T-helper 2 cell treated with Interferon-gamma antibody and Interleukin-4, amounts not matched to agents 5 μg/mL and 100 μg/mL, for 36 hours (primary cell): ENCODE results near the gene SPCS2.

Source experiments
- DNase-seq: peaks from one replicate; pipeline ENCODE4 v3.0.0; 2021; ENCODE audit warnings: low spot score
- H3K27ac Mint-ChIP-seq: one replicate; pipeline ENCODE4 v1.8.0; 2021; ENCODE audit warnings: mild to moderate bottlenecking, mixed read lengths
- H3K27me3 Mint-ChIP-seq: one replicate; pipeline ENCODE4 v1.8.0; 2021; ENCODE audit warnings: low read depth, mixed read lengths
- H3K36me3 Mint-ChIP-seq: one replicate; pipeline ENCODE4 v1.8.0; 2021; ENCODE audit warnings: low read depth, mixed read lengths
- H3K4me1 Mint-ChIP-seq: one replicate; pipeline ENCODE4 v1.8.0; 2021; ENCODE audit warnings: low read depth, mixed read lengths
- H3K4me3 Mint-ChIP-seq: one replicate; pipeline ENCODE4 v1.8.0; 2022; ENCODE audit warnings: mild to moderate bottlenecking, moderate library complexity, mixed read lengths
- H3K9me3 Mint-ChIP-seq: one replicate; pipeline ENCODE4 v1.8.0; 2021; ENCODE audit warnings: mixed read lengths

The SPCS2 gene

DNA sequence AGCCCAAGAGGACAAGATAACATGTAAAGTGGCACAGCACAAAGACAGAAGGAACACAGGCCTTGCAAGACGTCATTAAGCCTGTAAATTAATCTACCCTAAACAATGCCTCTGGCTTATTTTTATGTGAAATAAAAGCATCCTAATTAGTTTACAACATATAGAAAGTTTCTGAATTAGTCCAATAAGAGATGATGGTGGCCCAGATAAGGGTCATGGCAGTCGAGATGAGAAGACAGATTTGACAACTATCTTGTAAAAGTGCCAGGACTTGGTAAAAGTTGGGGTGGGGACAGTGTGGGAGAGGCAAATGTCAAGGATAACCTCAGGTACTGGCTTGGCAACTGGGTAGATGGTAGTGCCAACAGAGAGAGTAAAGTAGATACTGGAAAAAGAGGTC lies 13.8 kb upstream of the SPCS2 start:
- H3K9me3 Mint-ChIP-seq, result no peaks in the 10 kb centered on the region
- DNase-seq, result no peak
- H3K4me1 Mint-ChIP-seq, result peaks cover 12% of the 10 kb centered on the region
- H3K36me3 Mint-ChIP-seq, result peaks cover 15% of the 10 kb centered on the region
- H3K27me3 Mint-ChIP-seq, result no peaks in the 10 kb centered on the region
- H3K4me3 Mint-ChIP-seq, result no peak overlapping the region
- H3K27ac Mint-ChIP-seq, result no peak overlapping the region

DNA sequence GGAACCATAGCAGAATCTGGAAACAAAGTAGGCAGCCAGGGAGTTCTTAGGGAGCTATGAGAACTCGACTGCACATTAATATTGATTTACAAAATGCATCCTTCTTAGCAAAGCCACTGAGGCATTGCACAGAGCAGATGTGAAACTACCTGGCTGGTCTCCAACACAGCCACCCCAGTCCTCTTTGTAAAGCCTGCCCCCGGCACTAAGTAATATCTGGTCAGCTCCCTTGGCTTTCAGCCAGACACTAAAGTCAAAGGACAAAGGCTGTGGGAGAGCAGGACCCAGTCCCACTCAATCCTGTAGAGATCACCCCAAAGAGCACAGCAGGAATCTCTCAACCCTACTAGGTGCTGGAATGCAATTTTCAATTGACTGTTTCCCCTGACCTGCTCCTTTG lies 13.0 kb upstream of the SPCS2 start:
- no peaks in the 10 kb centered on the region for H3K9me3 Mint-ChIP-seq
- H3K36me3 Mint-ChIP-seq, result peaks cover 17% of the 10 kb centered on the region
- no peaks in the 10 kb centered on the region for H3K27me3 Mint-ChIP-seq

DNA sequence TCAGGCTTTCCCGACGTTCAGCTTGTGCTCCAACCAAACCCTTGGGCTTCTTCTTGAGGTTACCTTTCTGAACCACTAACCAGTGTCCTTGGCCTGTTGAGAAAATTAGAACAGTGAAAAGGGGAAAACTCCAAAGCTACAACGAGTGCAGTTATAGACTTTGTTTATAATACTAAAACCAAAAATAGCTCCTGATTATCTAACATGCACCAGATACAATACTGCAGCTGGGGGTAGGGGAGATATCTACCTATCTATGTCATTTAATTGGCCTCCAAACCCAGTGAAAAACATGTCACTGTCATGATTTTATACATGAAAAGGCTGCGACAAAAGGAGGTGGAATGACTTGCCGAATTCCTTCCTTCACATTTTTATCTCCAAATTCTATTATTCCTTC lies 12.1 kb upstream of the SPCS2 start:
- Mint-ChIP-seq H3K36me3 (peaks cover 17% of the 10 kb centered on the region), H3K27ac (no peak overlapping the region), H3K4me1 (peaks cover 11% of the 10 kb centered on the region), H3K4me3 (no peak overlapping the region), H3K9me3 (no peaks in the 10 kb centered on the region), H3K27me3 (no peaks in the 10 kb centered on the region)
- no peak for DNase-seq

More for the DNA sequence above, 13.0 kb upstream of the SPCS2 start:
- Mint-ChIP-seq H3K4me3 (no peak overlapping the region), H3K4me1 (peaks cover 12% of the 10 kb centered on the region), H3K27ac (no peak overlapping the region)
- no peak for DNase-seq

DNA sequence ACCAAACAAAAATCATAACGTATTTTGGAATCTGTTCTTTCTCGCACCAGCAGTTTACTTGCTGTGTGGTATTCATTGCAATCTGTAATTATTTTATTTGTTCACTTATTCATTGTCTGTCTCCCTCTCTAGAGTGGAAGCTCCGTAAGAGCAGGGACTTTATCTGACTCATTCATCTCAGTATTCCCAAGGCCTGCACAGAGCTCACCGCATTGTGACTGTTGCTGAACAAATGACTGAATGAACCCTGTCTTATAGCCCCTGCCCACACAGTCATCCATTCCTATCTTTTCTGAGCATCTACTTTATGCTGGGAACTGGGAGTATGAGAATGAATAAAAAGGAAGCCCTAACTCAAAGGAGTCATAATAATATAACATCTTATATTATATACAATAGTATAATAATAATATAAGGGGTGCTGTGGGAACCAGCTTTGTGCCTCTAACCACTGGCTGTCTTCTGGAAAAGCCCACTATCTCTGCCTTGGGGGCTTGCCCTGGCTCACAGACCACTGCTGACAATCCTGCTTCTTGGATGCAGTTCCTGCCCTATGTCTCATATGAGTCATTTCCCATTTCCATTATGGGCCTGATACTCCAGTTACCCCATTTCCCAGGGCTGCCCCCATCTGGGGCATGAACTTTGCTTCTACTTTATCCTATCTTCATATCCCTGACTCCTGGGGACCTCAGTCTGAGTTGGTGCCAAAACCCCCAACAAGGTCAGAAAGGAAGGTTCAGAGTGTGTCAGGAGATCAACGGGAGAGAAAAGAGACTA lies 11.2 kb upstream of the SPCS2 start:
- no peak overlapping the region for H3K27ac Mint-ChIP-seq
- H3K36me3 Mint-ChIP-seq, result peaks cover 17% of the 10 kb centered on the region
- no peaks in the 10 kb centered on the region for H3K9me3 Mint-ChIP-seq
- no peaks in the 10 kb centered on the region for H3K27me3 Mint-ChIP-seq
- peaks cover 3% of the 10 kb centered on the region for H3K4me1 Mint-ChIP-seq
- no peak overlapping the region for H3K4me3 Mint-ChIP-seq
- no peak for DNase-seq

DNA sequence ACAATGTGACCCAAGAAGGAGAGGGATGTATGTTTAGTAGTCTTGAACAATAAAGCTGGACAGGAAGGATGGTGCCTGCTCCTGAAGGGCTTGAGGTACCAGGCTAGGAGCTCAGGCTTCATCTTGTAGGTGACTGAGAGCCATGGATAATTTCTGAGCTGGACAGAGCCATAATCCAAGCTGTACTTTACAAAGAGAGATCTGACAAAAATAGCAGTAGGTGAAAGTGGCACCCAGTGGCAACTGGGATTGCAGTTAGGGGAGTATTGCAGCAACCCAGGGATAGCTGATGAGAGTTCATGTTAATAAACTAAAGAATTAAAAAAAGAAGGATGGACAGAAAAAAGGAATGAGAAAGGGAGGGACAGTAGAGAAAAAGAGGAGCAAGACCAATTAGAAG lies 7.6 kb upstream of the SPCS2 start:
- Mint-ChIP-seq H3K27me3 (no peaks in the 10 kb centered on the region), H3K4me1 (peaks cover 4% of the 10 kb centered on the region), H3K27ac (no peak overlapping the region), H3K9me3 (no peaks in the 10 kb centered on the region), H3K4me3 (no peak overlapping the region), H3K36me3 (peaks cover 4% of the 10 kb centered on the region)
- DNase-seq, result no peak

DNA sequence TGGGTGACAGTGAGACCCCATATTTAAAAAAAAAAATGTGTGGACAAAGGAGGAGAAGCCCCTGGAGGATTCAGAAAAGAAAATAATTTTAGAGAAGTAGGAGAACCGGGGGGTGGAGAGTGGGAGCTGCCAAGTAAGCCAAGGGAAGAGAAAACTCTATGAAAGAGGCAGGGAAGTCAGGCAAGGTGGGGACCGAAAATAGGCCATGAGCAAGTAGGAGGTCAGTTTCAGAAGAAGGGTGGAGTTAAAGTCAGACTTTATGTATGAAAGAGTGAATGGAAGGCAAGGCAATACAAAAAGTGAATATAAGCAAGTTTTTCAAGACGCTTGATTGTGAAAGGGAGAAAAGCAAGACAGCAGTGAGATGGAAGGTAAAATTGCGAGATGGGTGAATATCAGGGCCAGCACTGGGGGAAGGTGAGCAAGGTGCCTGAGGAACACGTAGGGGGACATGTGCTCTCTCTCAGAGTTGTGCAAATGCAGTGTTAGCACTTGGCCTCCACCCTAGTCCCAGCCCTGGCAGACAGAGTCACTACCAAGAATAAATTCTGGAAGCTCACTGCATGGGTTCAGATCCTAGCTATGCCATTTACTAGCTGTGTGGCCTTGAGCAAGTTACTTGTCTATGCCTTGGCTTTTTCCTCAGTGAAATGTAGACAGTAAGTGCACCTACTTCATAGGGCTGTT lies 6.8 kb upstream of the SPCS2 start:
- H3K4me1 Mint-ChIP-seq, result peaks cover 5% of the 10 kb centered on the region
- H3K9me3 Mint-ChIP-seq, result no peaks in the 10 kb centered on the region
- H3K4me3 Mint-ChIP-seq, result no peak overlapping the region
- no peak for DNase-seq
- peaks cover 1% of the 10 kb centered on the region for H3K36me3 Mint-ChIP-seq
- H3K27me3 Mint-ChIP-seq, result no peaks in the 10 kb centered on the region
- no peak overlapping the region for H3K27ac Mint-ChIP-seq

DNA sequence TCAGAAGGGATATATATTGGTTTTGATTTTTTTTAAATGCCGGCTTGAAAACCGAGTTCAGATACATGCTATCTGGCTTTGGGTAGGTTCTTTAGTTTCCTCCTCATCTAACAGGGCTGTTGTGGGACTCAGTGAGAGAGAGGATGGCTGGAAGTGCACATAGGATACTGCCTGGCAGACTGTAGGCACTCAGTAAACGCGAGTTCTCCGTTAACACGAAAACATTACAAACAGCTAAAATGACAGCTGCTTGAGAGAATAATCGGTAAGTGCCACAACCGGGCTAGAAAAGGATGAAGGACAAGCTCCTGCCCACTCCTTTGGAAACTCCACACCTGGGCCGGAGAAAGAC lies 544 bp upstream of the SPCS2 start:
- no peak for DNase-seq
- Mint-ChIP-seq H3K4me3 (peak overlapping the region; percentile 92), H3K36me3 (peaks cover 23% of the 10 kb centered on the region), H3K27ac (peak overlapping the region; percentile 96), H3K4me1 (peaks cover 31% of the 10 kb centered on the region), H3K9me3 (no peaks in the 10 kb centered on the region), H3K27me3 (peaks cover 2% of the 10 kb centered on the region)

DNA sequence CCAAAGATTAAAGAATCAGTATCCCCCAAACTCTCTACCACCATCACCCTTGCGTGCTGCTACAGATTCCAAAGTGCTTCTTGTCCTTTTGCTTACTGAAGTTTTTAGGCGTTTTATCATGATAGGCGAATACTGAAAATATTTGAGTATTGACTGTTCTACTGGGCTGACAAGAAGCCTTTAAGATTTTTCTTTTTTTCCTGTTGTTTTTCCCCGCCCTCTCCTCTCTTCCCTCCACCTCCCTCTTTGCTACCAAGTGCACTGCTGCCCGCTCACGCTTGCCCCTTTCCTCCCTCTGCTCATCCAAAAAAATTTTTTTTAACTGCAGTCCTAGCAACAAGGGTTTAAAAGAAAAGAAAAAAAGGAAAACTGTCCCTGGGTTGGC lies 679 bp downstream of the SPCS2 start:
- H3K27me3 Mint-ChIP-seq, result peaks cover 2% of the 10 kb centered on the region
- DNase-seq, result no peak
- H3K4me1 Mint-ChIP-seq, result peaks cover 37% of the 10 kb centered on the region
- H3K36me3 Mint-ChIP-seq, result peaks cover 28% of the 10 kb centered on the region
- peak overlapping the region; percentile 96 for H3K27ac Mint-ChIP-seq
- H3K4me3 Mint-ChIP-seq, result peak overlapping the region; percentile 92
- H3K9me3 Mint-ChIP-seq, result no peaks in the 10 kb centered on the region

DNA sequence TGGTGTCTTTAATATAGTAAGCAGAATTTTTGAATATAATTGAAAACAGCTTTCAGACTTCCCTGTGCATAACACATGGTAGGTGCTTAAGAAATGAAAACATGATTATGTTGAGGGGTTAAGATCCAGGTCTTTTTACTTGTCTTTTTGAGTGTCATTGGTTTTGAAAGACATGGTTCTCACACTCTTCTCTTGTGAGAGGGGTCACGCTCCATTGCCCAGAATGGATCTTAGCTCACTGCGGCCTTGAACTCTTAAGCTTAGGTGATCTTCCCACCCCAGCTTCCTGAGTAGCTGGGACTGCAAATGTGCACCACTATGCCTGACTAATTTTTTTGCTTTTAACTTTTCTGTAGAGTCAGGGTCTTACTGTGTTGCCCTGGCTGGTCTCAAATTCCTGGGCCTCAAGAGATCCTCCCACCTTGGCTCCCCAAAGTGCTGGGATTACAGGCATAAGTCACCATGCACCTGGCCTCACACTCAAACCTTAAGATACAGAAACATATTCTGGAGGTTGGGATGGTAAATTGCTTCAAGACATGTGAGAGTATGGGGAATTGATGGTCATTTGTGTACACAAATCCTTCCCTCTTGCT lies 1.4 kb downstream of the SPCS2 start:
- Mint-ChIP-seq H3K27me3 (peaks cover 2% of the 10 kb centered on the region), H3K9me3 (no peaks in the 10 kb centered on the region), H3K36me3 (peaks cover 33% of the 10 kb centered on the region), H3K4me1 (peaks cover 37% of the 10 kb centered on the region), H3K4me3 (peak overlapping the region; percentile 92), H3K27ac (peak overlapping the region; percentile 96)
- no peak for DNase-seq

DNA sequence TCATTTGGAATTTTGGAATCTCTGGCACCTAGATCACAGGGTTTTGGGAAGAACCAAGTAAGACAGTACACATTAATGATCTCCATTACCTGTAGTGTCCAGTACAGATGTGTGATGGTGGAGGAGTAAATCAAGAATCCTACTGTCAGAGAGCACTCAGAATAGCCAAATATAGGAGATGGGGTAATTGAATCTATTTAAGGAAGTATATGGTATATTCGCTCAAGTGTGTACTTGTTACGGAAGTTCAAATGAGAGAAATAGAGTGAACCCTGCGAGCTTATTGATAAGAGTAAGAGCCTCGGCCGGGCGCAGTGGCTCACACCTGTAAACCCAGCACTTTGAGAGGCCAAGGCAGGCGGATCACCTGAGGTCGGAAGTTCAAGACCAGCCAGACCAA lies 2.2 kb downstream of the SPCS2 start:
- Mint-ChIP-seq H3K4me1 (peaks cover 41% of the 10 kb centered on the region), H3K4me3 (peak overlapping the region; percentile 92), H3K27ac (peak overlapping the region; percentile 26), H3K9me3 (no peaks in the 10 kb centered on the region), H3K27me3 (peaks cover 2% of the 10 kb centered on the region), H3K36me3 (peaks cover 35% of the 10 kb centered on the region)
- no peak for DNase-seq

DNA sequence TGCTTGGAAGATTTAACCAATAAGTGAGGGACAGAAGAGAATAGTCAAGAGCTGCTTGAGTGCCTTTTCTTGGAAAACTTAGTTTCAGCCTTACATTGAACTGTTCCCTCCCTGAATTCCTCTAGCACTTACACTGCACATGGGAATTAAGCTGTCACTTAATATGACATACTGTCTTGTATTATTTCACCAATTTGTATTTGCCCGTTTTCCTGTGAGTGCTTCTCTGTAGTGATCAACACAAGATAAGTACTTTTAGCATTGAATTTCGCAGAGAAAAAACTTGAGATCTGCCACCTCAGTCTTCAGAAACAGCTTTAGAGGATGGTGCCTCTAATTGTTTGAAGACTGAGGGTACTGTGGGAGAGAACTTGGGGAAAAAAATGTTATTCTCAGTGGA lies 3.7 kb downstream of the SPCS2 start:
- H3K27me3 Mint-ChIP-seq, result peaks cover 2% of the 10 kb centered on the region
- H3K27ac Mint-ChIP-seq, result no peak overlapping the region
- no peak for DNase-seq
- H3K36me3 Mint-ChIP-seq, result peaks cover 46% of the 10 kb centered on the region
- no peaks in the 10 kb centered on the region for H3K9me3 Mint-ChIP-seq
- H3K4me1 Mint-ChIP-seq, result peaks cover 48% of the 10 kb centered on the region
- no peak overlapping the region for H3K4me3 Mint-ChIP-seq

DNA sequence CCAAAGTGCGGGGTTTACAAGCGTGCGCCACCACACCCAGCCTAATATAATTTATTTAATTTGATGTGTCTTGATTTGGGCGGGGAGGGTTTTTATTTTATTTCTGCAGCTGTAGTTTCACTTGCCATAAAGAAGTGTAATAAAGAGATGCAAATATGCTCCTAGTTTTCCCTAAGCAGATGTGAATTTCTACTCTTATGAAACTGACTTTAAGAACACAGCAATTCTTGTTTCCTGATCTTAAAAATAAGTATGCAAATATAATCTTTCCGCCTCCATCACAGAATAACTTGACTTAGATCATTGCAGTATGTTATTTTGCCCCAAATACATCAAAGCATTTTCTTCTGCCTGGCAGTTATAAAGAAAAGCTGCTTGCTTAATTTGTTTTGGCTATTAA lies 4.4 kb downstream of the SPCS2 start:
- Mint-ChIP-seq H3K4me3 (no peak overlapping the region), H3K4me1 (peaks cover 46% of the 10 kb centered on the region), H3K36me3 (peaks cover 50% of the 10 kb centered on the region), H3K27ac (no peak overlapping the region), H3K27me3 (peaks cover 2% of the 10 kb centered on the region), H3K9me3 (no peaks in the 10 kb centered on the region)
- no peak for DNase-seq

DNA sequence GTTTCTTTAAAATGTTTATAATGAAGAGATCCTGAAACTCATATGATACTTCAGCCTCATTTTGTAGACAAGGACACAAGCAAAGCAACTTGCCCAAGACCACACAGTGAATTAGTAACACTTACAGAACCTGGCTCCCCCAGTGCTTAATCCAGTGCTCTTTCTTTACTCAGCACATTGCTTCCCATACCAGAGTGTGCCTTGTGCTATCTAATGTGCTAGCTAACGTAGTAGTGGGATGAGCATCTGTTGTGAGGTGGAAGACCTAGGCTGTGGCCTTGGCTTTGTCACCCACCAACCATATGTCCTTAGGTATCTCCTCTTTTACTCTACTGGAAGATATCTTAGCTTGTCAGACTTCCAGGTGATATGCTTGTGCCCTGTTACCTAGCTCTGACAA lies 5.1 kb downstream of the SPCS2 start:
- no peak for DNase-seq
- no peaks in the 10 kb centered on the region for H3K27me3 Mint-ChIP-seq
- peaks cover 50% of the 10 kb centered on the region for H3K4me1 Mint-ChIP-seq
- H3K27ac Mint-ChIP-seq, result no peak overlapping the region
- H3K36me3 Mint-ChIP-seq, result peaks cover 50% of the 10 kb centered on the region
- H3K4me3 Mint-ChIP-seq, result no peak overlapping the region
- H3K9me3 Mint-ChIP-seq, result no peaks in the 10 kb centered on the region

DNA sequence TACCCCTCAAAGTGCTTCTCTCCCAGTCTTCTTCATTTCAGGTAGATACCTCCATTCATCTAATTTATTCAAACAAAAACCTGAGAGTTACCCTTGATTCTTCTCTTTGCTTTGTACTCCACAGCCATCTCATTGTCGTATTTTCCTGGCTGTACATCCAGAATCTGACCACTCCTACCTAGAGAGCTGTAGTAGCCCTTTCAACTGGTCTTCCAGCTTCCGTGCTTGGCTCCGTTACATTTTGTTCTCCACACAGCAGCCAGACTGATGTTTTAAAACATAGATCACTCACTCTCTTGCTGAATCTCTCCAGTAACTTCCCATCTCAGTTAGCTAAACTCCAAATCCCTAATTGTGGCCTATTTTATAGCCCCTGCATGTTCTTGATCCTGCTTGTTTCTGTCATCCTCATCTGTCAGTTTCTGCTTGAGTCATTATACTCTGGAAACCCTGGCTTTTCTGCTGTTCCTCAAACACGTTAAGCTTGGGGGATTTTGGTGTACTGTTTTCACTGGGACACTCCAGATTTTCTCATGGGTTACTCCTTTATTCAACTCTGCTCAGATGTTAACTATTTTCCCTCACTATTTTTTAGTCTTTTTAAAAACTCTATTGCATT lies 7.4 kb downstream of the SPCS2 start:
- H3K9me3 Mint-ChIP-seq, result no peaks in the 10 kb centered on the region
- no peaks in the 10 kb centered on the region for H3K27me3 Mint-ChIP-seq
- peaks cover 41% of the 10 kb centered on the region for H3K4me1 Mint-ChIP-seq
- no peak for DNase-seq
- H3K27ac Mint-ChIP-seq, result no peak overlapping the region
- H3K36me3 Mint-ChIP-seq, result peaks cover 38% of the 10 kb centered on the region
- H3K4me3 Mint-ChIP-seq, result no peak overlapping the region
